NCI-H446 (cell line): ENCODE data around the gene SCN4A.
A peak's percentile ranks its signal among the peaks of the same experiment; 100 is the strongest.
"Not testable (repeated sequence)": the region's sequence is repeated elsewhere in the genome, so short reads cannot be mapped to it uniquely, and the experiment has no call there.

Experiments used
- DNase-seq, 2 experiments: peaks; one replicate each; lab custom pipeline; 2025; lab: John Stamatoyannopoulos, UW

Gene SCN4A

DNA sequence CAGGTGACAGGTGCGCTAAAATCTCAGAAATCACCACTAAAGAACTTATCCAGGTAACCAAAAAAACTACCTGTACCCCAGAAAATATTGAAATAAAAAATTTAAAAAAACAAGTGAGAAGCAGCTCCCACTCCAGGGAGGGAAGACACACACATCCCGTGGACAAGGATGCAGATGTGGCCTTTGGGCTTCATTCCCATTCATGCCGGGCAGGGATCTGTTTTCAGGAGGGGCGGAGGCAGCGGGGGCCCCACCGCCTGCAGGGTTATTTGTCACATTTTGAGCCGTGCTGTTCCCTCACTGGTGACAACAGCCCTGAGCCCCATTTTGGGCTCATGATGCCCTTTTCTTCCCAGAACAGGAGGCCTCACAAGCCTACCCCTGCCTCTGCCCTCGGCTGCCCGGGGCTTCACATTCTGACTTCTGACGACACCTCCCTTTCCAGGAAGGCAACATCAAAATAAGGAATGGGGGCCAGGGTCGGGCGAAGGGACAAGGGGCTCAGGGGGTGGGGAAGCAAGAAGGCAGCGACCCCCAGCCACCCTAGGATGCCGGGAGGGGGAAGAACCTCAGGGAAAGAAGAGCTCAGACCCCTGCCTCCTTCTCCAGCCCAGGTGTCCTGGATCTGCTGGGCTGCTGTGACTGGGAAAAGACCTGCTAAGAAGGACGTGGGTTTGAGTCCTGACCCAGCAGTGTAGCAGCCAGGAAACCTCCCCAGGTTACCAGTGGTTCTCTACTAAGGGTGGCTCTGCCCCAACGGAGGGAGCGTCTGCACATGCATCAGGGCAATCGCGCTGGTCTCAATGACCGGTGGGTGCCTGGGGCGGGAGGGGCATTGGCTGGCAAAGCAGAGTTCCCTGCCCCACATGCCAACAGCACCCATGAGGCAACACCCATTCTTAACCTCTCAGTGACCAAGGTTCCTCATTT, 38.3 kb downstream of the SCN4A start:
- DNase-seq, result no peak

DNA sequence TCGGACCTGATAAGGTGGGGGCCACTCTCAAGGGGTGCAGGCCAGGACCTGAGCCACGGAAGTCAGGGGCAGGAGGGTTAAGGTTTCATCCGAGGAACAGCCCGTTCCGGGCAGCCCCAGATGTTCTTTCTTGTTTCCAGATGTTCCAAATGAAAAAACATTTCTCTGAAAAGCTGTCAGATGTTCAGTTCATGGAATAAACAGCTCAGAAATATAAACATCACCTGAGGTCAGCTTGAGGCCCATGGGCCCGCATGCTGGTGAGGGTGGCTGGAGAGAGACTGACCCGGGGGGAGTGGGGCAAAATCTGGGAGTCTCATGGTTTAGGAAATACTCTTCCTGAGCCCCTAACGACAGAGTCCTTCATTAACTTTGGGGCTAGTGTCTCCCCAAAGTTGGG, 39.1 kb downstream of the SCN4A start:
- no peak for DNase-seq

DNA sequence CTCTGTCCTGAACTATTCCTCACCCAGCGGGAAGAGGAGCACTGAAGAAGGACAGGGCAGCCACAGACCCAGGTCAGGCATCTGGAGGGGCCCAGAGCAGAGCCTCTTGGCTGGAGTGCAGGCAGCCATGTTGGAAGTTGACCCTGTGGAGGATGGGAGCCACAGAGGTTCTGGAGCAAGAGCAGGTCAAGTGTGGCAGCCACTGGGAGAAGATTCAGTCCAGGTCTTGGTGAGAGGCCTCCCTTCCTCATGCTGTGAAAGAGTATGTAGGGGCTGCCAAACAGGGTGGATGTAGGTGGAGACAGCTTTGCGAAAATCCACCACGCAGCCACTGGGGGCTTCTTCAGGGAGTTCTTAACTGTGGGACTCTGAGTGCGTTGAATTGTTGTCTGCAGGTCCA, 40.0 kb downstream of the SCN4A start:
- DNase-seq, result no peak

DNA sequence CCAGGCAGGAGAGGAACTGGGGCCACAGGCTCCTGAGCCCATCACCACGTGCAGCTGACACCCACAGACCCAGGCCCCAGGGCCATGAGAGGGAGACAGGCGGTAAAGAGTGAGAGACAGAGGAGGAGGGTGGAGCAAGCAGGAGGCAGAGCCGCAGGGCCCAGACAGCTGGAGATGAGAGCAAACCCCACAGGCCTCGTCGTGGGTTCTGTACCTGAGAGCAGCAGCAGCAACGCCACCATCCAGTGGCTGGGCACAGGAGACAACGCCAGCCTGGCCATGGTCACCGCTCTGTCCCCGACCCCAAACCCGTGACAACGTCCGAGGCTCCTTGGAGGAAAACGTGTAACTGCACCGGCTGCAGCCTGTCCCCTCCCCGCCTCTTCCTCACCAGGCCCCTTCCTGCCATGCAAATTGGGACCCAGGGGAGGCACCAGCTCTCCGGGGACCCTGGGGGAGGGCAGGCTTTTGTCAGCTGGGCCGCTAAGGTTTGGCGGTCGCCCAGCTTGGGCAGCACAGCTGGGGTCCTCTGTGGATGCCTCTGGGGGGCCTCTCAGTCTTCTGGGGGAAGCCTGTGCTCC, 40.6 kb downstream of the SCN4A start, which contains the start of gene CD79B:
CD79B (minus strand) TSS at position 351 of the 581 bp plus-strand sequence; CDS start at position 281, 70 bp downstream.
- DNase-seq, result no peak

DNA sequence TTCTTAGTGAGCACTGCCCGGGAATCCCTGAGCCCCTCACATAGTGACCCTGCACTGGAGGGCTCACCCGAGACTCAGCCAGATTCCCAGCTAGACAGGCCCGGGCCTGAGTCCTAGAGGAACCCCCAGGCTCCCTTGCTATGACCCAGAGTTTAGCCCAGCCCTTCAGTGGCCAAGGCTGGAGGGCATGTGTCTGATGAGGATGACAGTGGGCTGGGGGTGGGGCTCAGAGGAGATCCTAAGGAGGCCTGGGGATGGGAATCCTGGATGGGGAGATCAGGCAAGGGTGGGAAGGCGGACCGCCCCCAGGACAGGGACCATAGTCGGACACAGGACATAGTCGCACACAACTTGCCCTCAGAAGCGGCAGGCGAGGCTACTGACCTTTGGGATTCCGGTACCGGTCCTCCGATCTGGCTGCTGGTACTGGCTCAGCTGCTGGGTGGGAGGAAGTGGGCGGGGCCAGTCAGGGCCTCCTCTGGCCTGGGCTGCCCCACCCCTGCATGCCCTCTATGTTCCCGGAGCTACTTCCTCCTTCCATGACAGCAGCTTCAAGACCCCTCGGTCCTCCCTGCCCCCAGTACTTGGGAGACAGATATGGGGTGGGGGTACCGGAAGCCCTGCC, 41.7 kb downstream of the SCN4A start:
- DNase-seq, result no peak

DNA sequence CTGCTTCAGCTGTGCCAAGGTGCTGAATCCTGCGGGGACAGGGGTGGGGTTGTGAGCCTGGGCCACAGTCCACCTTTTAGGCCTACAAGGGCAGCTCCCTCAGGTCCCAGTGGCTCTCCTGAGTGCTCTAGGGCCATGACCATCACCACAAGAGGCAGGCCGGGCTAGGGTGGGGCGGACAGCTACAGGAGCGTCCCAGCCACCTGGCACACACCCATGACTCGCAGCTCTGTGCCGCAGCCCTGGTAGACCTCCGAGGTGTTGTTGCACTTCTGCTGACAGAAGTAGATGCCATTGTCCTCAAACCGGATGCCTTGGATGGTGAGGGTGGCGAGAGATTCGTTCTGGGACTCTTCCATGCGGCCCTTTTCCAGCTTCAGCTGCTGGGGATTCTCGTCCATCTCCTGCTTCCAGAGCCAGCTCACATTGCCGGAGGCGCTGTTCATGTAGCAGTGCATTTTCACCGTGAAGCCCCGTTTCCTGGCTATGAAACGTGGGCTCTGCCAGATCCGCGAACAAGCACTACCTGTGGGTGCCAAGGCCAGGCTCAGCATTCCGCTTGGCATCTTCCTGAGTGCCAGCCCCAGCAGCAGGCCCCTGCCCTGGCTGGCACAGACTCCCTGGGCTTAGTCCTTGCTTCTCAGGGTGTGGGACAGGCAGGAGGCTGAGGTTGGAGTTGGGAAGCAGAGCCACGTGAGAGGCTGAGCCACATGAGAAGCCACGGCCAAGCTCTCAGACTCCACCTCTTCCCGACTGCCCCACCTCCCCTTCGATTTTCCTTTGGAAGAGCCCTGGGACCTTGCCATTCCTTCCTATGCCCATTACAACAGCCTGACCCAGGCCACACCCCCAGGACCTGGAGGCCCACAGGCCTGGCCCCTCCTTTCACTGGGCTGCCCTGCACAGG, 42.6 kb downstream of the SCN4A start:
- no peak for DNase-seq

DNA sequence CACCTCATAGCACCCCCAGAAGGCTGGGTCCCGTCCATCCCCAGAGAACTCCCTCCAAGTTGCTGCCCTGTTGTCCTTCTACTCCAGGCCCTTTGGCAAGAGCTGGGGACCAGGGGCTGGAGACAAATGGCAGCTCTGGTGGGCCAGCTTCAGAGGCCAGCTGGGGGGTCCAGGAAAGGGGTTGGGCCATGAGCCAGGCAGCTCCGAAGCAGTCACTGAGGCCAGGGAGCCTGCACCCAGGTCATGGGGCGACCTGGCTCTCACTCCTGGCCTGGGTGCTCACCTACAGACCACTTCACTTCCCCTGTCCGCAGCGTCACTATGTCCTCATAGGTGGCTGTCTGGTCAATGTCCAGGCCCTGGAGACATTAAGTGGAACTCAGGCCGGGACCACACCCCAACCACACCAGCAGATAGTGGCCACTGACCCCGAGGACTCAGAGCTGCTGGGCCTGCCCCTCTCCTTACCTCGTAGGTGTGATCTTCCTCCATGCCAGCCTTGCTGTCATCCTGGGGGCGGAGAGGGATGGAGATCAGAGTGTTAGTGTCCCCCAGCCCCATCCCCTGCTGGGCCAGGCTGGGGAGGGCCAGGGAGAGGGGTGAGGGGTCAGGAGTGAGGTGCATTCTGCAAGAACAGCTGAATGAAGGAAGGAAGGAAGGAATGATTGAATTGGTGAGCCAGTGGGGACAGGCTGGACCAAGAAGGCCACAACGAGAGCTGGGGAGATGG, 43.6 kb downstream of the SCN4A start:
- no peak for DNase-seq

DNA sequence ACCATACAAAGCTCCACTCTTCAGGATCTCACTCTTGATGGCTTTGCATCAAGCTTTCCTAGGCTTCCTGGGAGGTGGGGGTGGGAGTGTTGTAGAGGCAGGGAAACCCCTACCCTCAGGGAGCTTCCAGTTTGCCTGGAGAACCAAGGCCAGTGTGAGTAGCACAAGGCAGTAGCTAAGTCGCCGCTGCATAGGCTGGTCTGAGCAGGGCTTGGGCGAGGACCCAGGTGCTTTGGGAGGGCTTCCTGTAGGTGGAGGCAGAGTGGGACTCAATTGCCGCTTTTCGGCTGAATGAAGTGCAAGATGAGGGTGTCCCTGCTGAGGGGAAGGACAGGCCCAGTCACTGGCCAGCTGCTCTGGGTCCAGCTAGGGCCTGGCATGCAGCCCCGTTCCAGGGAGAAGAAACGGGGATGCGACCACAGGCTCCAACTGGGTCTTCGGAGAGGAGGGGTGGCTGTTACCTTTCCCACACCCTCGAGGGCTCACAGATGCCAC, 44.5 kb downstream of the SCN4A start:
- DNase-seq, result no peak

DNA sequence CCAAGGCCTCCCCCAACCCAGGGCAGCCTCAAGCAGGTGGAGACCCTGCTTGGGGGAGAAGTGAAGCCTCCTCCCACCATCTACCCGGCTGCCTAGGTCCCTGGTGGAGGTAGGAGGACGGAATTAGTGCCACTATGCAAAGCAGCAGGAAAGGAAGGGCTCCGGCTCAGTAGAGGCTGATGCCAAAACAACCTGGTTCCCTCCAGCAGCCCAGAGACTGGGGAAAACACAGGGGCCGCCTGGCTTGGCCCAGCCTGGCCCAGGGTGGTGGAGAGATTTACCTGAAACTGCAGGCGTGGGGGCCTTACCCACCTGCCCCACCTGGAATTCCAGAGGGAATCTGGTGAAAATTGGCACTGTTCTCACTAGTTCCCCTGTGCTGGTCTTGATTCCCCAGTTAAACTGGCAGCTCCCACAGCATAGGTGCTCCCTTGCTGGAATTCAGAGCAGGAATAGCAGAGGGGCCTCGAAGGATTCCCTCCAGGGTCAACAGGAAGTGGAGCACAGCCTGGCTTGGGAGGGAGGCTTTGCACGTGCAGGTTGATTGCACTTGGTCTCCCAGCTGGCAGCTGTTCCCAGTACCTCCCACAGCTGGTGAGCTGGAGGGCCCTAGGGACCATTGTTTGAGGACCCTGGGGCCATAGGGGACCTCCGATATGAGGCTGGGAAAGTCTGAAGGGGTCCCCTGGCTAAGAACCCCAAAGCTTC, 45.1 kb downstream of the SCN4A start:
- DNase-seq, result no peak

DNA sequence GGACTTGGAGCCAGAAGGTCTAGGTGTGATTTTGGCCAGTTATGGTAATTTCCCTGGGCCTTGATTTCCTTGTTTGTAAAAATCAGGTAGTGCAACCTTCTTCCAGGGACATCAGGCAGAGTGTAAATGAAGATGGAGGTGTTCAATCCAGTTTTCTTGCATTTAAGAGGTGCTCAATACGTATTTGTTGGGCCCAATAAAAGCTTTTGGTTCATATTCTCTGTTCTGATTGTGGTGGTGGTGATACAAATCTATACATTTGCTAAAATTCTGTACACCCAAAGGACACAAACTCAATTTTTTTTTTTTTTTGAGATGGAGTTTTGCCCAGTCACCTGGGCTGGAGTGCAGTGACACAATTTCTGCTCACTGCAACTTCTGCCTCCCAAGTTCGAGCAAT, 46.6 kb downstream of the SCN4A start:
- DNase-seq, result no peak

DNA sequence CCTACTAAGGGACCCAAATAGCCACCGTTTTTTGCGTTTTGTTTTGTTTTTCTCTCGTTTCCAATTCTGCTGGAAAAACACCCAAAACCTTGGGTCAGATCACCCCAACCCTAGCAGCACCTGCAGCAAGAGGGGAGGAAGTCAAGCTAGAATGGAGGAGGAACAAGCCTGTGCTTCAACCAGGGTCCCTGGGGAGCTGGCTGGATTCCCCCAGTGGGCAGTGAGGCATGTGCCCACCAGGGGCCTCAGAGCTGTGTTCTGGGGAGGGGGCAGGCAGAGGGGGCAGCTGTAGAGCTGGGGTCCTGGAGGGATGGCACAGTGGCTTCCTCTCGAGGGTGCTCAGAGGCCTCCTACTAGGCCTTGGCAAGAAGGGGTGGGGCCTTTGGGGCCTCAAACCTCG, 47.1 kb downstream of the SCN4A start:
- no peak for DNase-seq

DNA sequence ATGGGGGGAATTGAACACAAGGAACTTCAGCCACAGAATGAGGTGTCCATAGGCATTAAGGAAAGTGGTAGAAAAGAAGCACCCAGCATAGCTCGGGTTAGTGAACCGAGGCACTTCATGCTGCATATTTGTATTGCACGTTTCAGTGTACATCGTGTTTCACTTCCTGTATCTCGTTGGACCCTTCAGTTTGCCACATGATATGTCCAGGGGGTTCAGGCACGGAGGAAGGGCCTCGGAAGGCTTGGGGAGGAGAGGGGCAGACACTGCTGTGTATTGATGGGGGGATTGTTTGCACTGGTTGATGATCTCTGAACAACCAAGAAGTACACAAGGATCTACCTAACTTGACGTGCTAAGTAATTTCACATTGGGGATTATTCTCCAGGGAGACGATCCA, 50.3 kb downstream of the SCN4A start:
- DNase-seq, result not testable (repeated sequence)

DNA sequence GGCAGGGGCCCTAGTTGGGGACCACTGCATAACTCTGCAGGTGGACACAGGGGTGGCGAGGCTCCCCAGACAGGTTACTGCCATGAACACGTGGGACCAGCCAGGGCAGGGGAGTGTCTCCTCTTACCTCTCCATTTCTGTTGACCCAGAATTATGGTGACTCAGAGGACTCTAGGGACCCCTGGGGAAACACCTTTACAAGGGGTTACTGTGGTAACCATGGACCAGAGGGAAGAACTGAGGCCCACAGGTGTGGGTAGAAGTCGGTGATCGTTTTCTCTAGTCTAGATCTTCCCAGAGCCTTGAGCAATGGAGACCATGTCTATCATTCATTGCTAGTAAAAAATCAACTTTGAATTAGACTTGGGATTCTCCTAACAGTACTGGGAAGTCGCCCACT, 51.9 kb downstream of the SCN4A start:
- not testable (repeated sequence) for DNase-seq

DNA sequence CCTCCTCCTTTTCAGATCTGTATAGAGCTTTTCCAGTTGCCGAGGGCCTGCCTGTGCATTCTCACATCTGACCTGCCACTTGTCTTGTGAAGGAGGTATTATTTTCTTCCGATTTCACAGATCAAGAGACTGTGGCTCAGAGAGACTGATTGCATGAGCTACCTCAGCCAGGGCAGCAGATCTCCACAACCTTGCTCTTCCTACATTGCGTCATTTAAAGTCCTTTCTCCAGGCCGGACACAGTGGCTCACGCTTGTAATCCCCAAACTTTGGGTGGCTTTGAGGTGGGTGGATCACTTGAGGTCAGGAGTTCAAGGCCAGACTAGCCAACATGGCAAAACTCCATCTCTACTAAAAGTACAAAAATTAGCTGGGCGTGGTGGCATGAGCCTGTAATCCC, 52.7 kb downstream of the SCN4A start:
- not testable (repeated sequence) for DNase-seq

DNA sequence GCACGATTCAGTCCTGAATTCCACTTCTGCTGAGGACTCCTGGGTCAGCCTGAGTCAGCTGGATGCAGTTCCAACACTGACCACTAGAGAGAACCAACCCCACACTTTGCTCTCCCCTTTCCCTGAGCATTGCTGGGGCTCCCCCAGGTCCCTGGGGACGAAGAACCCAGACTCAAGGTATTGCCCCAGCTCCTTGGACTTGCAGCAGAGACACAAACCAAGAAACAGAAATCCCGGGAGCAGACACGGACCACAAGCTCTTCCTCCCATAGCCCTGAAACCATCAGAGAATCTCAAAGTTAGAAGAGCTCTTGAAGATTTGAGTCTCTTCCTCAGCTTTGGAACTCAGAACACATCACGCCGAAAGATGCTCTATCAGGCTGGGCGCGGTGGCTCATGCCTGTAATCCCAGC, 53.4 kb downstream of the SCN4A start:
- peak; percentile 9 to 53 for DNase-seq

DNA sequence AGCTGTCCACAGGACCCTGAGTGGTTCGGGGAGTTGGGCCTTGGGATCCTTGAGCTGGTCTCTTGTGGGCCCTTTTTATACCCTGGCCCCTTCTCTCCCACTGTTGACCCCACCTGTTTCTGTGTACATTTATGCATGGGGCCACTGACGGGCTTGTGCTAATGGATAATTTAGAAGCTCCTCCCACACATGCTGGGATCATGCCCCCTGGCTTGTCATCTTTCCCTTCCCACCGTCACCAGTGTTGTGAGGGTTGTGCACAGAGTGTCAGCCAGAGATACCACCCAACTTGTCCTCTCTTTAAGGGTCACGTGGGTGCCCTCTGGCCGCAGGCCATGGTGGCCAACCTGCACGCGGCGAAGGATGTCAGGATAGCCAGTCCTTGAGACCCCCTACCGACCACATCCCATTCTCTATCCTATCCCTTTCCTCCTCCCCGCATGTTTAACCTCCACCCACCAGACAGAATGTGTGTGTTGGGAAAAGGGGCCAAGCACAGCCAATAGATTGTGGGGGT, 53.9 kb downstream of the SCN4A start, which contains the start of gene GH1:
GH1 (minus strand) TSS at position 51 of the 517 bp plus-strand sequence. CDS start 63 bp downstream, outside the sequence.
- not testable (repeated sequence) for DNase-seq

DNA sequence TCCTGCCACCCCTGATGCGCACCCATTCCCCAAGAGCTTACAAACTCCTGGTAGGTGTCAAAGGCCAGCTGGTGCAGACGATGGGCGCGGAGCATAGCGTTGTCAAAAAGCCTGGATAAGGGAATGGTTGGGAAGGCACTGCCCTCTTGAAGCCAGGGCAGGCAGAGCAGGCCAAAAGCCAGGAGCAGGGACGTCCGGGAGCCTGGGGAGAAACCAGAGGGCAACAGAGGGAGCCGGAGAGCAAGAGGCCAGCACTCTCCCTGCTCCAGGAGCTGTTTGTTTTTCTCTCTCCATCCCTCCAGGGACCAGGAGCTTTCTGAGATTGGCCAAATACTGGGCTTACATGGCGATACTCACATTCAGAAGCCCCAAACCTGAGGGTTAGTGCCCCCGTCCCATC, 54.4 kb downstream of the SCN4A start:
- DNase-seq, result no peak

DNA sequence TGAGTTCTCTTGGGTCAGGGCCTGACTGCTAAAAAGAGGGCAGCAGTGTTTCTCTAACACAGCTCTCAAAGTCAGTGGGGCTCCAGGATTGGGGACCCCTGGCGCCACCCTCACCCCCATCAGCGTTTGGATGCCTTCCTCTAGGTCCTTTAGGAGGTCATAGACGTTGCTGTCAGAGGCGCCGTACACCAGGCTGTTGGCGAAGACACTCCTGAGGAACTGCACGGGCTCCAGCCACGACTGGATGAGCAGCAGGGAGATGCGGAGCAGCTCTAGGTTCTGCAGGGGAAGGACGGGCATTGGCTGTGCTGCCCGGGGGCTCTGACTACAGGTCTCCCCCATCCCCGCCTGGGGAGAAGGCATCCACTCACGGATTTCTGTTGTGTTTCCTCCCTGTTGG, 55.1 kb downstream of the SCN4A start:
- DNase-seq, result no peak

DNA sequence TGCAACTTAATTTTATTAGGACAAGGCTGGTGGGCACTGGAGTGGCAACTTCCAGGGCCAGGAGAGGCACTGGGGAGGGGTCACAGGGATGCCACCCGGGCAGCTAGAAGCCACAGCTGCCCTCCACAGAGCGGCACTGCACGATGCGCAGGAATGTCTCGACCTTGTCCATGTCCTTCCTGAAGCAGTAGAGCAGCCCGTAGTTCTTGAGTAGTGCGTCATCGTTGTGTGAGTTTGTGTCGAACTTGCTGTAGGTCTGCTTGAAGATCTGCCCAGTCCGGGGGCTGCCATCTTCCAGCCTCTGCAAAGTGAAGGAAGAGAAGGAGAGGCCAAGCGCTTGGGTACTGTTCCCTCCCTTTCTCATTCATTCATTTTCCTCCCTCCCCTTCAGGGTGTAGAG, 55.5 kb downstream of the SCN4A start:
- DNase-seq, result not testable (repeated sequence)
